NCI-H146 treated with DMSO at 0.1 percent for 48 hours (cell line): Measurements from ENCODE around the gene TBC1D10B.
"Not testable (repeated sequence)": the region's sequence is repeated elsewhere in the genome, so short reads cannot be mapped to it uniquely, and the experiment has no call there.

Experiments used
- DNase-seq: peaks from one replicate; lab custom pipeline; 2025; ENCODE audit not compliant: unreplicated experiment; lab: John Stamatoyannopoulos, UW

TBC1D10B gene

GRCh38 chr16:30398661-30399434 lies 28.6 kb upstream of the TBC1D10B start:
- DNase-seq = no peak

- no peak for DNase-seq
Measured at GRCh38 chr16:30397776-30398660, 27.7 kb upstream of the TBC1D10B start.

- no peak for DNase-seq
Measured at GRCh38 chr16:30397056-30397455, 26.8 kb upstream of the TBC1D10B start.

- not testable (repeated sequence) for DNase-seq
Measured at GRCh38 chr16:30396627-30397026, 26.3 kb upstream of the TBC1D10B start.

GRCh38 chr16:30395992-30396585 lies 25.8 kb upstream of the TBC1D10B start:
- peak; percentile 70 for DNase-seq

GRCh38 chr16:30395155-30395991 lies 25.1 kb upstream of the TBC1D10B start, which contains the start of gene ZNF48:
TSS of gene ZNF48 (plus strand) at chr16:30395420. CDS start at chr16:30395795, 375 bp downstream.
- peak; percentile 88 for DNase-seq

- DNase-seq = peak; percentile 53
Measured at GRCh38 chr16:30394592-30395154, 24.4 kb upstream of the TBC1D10B start.

- no peak for DNase-seq
Measured at GRCh38 chr16:30383521-30383920, 13.2 kb upstream of the TBC1D10B start.

GRCh38 chr16:30382111-30382881 lies 12.0 kb upstream of the TBC1D10B start, which contains the start of gene SEPTIN1:
TSS of gene SEPTIN1 (minus strand) at chr16:30382561. CDS start at chr16:30382542, 19 bp downstream.
- no peak for DNase-seq

- no peak for DNase-seq
Measured at GRCh38 chr16:30381291-30382041, 11.2 kb upstream of the TBC1D10B start.

- DNase-seq = no peak
Measured at GRCh38 chr16:30380803-30381208, 10.5 kb upstream of the TBC1D10B start.

- DNase-seq = no peak
Measured at GRCh38 chr16:30380072-30380802, 9.9 kb upstream of the TBC1D10B start.

- no peak for DNase-seq
Measured at GRCh38 chr16:30379158-30379783, 9.0 kb upstream of the TBC1D10B start.

- DNase-seq = peak; percentile 95
Measured at GRCh38 chr16:30378236-30379157, 8.2 kb upstream of the TBC1D10B start.

- DNase-seq = peak; percentile 92
Measured at GRCh38 chr16:30377812-30378235, 7.5 kb upstream of the TBC1D10B start.

- DNase-seq = no peak
Measured at GRCh38 chr16:30377050-30377811, 6.9 kb upstream of the TBC1D10B start.
